Activated CD4-positive, alpha-beta T cell treated with anti-CD3 and anti-CD28 coated beads for 36 hours (primary cell): ENCODE data around the gene CRYBA2. TPM values are rescaled to one million over a fixed set of nuclear protein-coding genes. Genes with fewer than 3 reads are reported as not detected.
A peak's percentile ranks its signal among the peaks of the same experiment; 100 is the strongest.

Experiments used
- ATAC-seq: fragments of 200-7000 bp; cut with Tn5 transposase; one replicate; pipeline ENCODE4 v1.10.0; 2021; ENCODE audit warnings: mild to moderate bottlenecking, moderate library complexity
- CTCF ChIA-PET: fragments of 350-600 bp; sonication (Branson Sonifier 250); formaldehyde crosslinking; loops from one replicate; lab custom pipeline; 2021; ENCODE audit warnings: antibody characterized with exemption; lab: Charles Lee
- POLR2A ChIA-PET: fragments of 350-600 bp; sonication (Branson Sonifier 250); formaldehyde crosslinking; loops from one replicate; lab custom pipeline; 2021; ENCODE audit warnings: antibody characterized with exemption, inconsistent platforms; lab: Charles Lee
- DNase-seq: peaks from one replicate; pipeline ENCODE4 v3.0.0-alpha.2; 2020
- H3K27ac Mint-ChIP-seq: one replicate; pipeline ENCODE4 v1.8.0; 2021; ENCODE audit warnings: mixed read lengths
- H3K27me3 Mint-ChIP-seq: one replicate; pipeline ENCODE4 v1.8.0; 2021; ENCODE audit warnings: mixed read lengths
- H3K36me3 Mint-ChIP-seq: one replicate; pipeline ENCODE4 v1.8.0; 2021; ENCODE audit warnings: low read depth, mixed read lengths
- H3K4me1 Mint-ChIP-seq: one replicate; pipeline ENCODE4 v1.8.0; 2021; ENCODE audit warnings: mixed read lengths
- H3K4me3 Mint-ChIP-seq: one replicate; pipeline ENCODE4 v1.8.0; 2021; ENCODE audit warnings: mild to moderate bottlenecking, moderate library complexity, mixed read lengths
- H3K9me3 Mint-ChIP-seq: one replicate; pipeline ENCODE4 v1.8.0; 2021; ENCODE audit warnings: low read depth, mixed read lengths
- intact Hi-C, 2 experiments: fragments of 100-400 bp; cut with DNase I in 1 of 2; cut with micrococcal nuclease in 1 of 2; formaldehyde crosslinking; loops; one replicate each; pipeline versions ENCODE4 v1.14.2 to v1.15.1; 2022 to 2024; cut with DNase I, micrococcal nuclease
- total RNA-seq, 2 experiments: library from RNA; stranded (reverse); gene quantifications; one replicate each; pipeline ENCODE4 v1.2.3, GENCODE V29; 2021

The CRYBA2 gene, protein sequence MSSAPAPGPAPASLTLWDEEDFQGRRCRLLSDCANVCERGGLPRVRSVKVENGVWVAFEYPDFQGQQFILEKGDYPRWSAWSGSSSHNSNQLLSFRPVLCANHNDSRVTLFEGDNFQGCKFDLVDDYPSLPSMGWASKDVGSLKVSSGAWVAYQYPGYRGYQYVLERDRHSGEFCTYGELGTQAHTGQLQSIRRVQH
- not detected for total RNA-seq

DNA sequence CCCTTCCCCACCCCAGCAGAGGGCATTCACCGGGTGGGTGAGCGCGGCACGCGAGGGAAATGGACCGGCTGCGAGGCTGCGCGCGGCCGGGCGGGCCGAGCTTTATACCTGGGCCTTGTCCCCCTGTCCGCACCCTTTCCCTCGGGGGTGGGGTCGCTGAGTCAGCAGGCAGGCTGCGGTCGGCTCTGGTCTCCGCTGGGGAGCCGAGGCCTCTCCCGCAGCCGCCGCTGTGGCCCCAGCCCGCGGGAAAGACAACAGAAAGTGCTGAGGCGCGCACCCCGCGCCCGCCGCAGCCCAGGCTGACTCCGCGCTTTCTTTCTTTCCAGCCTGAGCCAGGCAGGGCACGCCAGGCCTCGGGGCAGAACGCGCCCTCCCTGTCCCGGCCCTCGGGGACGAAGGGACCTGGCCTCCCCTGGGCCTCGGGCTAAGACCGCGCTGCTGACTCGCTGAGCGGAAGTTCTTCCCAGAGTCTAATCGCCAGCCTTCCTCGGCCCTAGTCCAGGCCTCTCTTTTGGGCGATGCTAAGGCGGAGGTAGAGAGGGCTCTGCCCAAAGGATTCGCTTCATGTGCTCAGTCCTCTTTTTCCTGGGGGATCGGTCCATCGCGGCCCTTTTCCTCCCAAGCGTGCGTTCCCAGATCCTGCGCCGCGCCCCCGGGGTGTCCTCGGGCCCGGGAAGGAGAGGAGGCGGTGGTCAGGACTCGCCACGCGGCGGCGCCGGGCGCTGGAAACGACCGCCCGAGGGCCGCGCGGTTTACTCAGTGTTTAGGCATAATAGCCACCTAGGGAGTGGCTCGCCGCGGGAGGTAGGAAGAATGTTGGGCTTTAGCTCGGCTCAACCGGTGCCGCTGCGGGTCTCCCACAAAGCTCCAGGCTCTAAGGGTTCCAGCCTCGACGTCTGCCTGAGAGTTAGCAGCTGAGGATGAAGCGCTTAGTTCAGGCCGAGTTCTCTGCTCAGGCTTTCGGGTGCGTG is at the start of gene CRYBA2:
TSS of gene CRYBA2 (minus strand) at position 78 of the 971 bp plus-strand sequence. CDS start 246 bp downstream, outside the sequence.
- H3K4me3 Mint-ChIP-seq = no peak within 1 kb of the TSS
- no peaks in the 10 kb centered on the region for H3K4me1 Mint-ChIP-seq
- H3K36me3 Mint-ChIP-seq = no peaks in the 10 kb centered on the region
- ChIA-PET CTCF (interaction anchor here (0.8 to 5.3 kb wide), 14 partner anchors 11 to 261 kb away, joined by 3 to 70 read pairs (median 6); partner anchors contain the start of genes CDK5R2 and FEV), POLR2A (no interaction called here)
- H3K27me3 Mint-ChIP-seq = peaks cover 75% of the 10 kb centered on the region
- peak; percentile 43 for DNase-seq
- intact Hi-C loops = loop anchor here in 1 of 2 experiments (2.0 kb wide), 1 partner anchor 13 kb away; no protein-coding TSS in a partner anchor
- no peaks in the 10 kb centered on the region for H3K9me3 Mint-ChIP-seq
- peak; percentile 27 for ATAC-seq
- no peak within 1 kb of the TSS for H3K27ac Mint-ChIP-seq

- CTCF ChIA-PET = interaction anchor here (0.5 to 5.5 kb wide), 4 partner anchors 13 to 266 kb away, joined by 3 to 42 read pairs (median 13); no protein-coding TSS in a partner anchor
- Mint-ChIP-seq H3K27ac (no peak overlapping the region), H3K4me1 (peaks cover 9% of the 10 kb centered on the region), H3K9me3 (no peaks in the 10 kb centered on the region), H3K4me3 (no peak overlapping the region), H3K27me3 (peaks cover 49% of the 10 kb centered on the region), H3K36me3 (no peaks in the 10 kb centered on the region)
- ATAC-seq (no peak), DNase-seq (no peak)
- POLR2A ChIA-PET = no interaction called here
- intact Hi-C loops = no loop called here
Measured at GRCh38 chr2:219042750-219043149, 49.5 kb upstream of the CRYBA2 start.

DNA sequence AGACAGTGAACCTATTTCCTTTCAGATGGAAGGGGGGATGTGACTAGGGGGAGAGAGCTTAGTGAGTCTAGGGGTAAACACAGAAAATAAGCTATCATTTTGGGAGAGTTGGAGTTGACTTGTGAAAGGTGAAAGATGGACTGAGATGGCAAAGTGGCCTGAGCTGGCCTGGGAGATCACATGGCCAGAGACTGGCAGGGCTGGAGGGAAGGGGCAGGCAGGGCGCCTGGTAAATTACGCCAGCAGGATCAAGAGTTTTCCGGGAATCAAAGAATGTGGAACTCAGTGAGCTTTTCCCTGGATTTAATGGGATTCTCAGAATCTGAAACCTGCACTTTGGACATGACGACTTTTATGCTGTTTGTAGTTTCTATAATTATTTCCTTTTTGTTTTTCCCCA is 48.9 kb upstream of the CRYBA2 start:
- Mint-ChIP-seq H3K27me3 (peaks cover 48% of the 10 kb centered on the region), H3K4me1 (peaks cover 9% of the 10 kb centered on the region), H3K36me3 (no peaks in the 10 kb centered on the region), H3K27ac (no peak overlapping the region), H3K4me3 (no peak overlapping the region), H3K9me3 (no peaks in the 10 kb centered on the region)
- no peak for DNase-seq
- ChIA-PET CTCF (interaction anchor here (0.6 to 5.5 kb wide), 6 partner anchors 13 to 306 kb away, joined by 3 to 42 read pairs (median 3); no protein-coding TSS in a partner anchor), POLR2A (no interaction called here)
- intact Hi-C loops = no loop called here
- ATAC-seq = no peak

DNA sequence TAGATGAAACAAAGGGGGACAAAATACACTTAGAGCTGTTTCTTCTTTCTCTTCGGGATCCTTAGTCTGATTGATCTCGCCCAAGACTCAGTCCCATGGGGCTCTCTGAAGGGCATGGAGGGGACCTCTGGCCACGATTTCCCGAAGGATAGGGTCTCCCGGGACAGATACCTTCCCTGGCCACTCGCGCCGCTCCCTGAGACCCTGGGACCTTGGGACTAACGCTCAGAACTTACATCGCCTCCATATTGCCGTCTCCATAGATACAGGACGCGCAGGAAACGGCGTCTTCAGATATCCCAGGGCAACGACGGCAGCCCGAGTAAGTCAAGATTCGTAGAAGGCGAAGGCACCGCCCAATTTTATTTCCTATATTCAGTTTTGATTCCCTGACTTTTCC is 48.0 kb upstream of the CRYBA2 start, which contains the start of gene CFAP65:
TSS of gene CFAP65 (minus strand) at position 265 of the 400 bp plus-strand sequence. CDS start 2,468 bp downstream, outside the sequence.
- H3K9me3 Mint-ChIP-seq = no peaks in the 10 kb centered on the region
- POLR2A ChIA-PET = no interaction called here
- peak; percentile 70 for DNase-seq
- CTCF ChIA-PET = interaction anchor here (0.7 to 5.5 kb wide), 8 partner anchors 12 to 399 kb away, joined by 3 to 42 read pairs (median 4); partner anchors contain the start of genes ANKZF1 and ATG9A
- intact Hi-C loops = no loop called here
- H3K27me3 Mint-ChIP-seq = peaks cover 43% of the 10 kb centered on the region
- peak within 1 kb of the TSS; percentile 51 for H3K4me3 Mint-ChIP-seq
- H3K36me3 Mint-ChIP-seq = no peaks in the 10 kb centered on the region
- ATAC-seq = peak; percentile 60
- H3K27ac Mint-ChIP-seq = no peak within 1 kb of the TSS
- peaks cover 9% of the 10 kb centered on the region for H3K4me1 Mint-ChIP-seq

DNA sequence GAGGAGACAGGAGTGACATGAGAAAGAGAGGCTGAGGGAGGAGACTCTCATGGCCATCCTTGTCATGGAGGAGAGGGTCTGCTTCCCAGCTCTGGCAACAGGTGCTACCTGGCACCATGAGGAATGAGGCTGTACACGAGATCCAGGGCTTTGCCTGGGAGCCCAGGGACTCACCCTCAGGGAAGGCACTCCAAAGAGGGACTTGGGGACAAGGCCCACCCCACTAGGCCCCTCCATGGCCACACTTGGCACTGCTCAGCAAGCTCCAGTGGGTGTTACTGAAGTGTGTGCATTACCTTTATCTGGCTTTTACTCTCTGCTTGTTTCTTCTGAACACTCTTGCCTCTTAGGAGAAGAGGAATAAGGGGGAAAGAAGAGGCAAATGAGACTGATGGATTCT is 45.4 kb upstream of the CRYBA2 start:
- H3K27me3 Mint-ChIP-seq = peaks cover 40% of the 10 kb centered on the region
- DNase-seq = no peak
- H3K4me1 Mint-ChIP-seq = peaks cover 9% of the 10 kb centered on the region
- CTCF ChIA-PET = interaction anchor here (1.1 to 5.5 kb wide), 3 partner anchors 9 to 81 kb away, joined by 3 to 42 read pairs (median 4); no protein-coding TSS in a partner anchor
- no peak overlapping the region for H3K27ac Mint-ChIP-seq
- H3K9me3 Mint-ChIP-seq = no peaks in the 10 kb centered on the region
- no peak overlapping the region for H3K4me3 Mint-ChIP-seq
- ATAC-seq = no peak
- POLR2A ChIA-PET = no interaction called here
- intact Hi-C loops = no loop called here
- no peaks in the 10 kb centered on the region for H3K36me3 Mint-ChIP-seq

DNA sequence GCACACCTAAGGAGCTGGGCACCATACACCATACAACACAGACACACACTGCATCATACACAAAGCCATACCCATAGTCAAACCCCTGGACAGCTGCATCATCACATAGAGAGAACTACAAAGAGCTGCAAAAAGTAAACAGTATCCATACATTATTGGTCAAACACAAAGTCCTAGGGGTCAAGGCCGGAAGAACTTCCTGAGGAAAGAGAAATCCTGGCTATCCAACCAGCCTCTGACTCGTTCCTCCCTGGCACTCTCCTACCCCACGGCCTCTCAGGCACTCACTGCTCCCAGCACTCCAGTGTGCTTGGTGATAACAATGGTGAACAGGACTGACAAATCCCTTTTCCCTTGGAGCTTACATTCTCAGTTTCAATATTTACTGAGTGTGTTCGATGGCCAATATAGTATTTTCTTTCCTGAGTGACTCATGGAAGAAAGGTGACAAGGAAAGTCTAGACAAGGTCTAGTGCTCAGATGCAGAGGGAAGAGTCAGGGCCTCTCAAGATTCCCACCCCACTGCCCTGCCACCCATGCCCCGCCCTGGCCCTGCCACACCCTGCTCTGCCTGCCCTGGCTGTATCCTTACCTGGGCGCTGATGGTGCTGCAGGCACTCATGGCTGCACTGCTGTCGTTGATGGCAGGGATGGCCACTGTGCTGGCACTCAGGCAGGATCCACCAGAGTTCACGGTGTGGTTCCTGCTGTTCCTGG is 44.7 kb upstream of the CRYBA2 start:
- H3K9me3 Mint-ChIP-seq = no peaks in the 10 kb centered on the region
- no peak overlapping the region for H3K4me3 Mint-ChIP-seq
- no peak for ATAC-seq
- CTCF ChIA-PET = interaction anchor here (0.6 to 1.1 kb wide), 3 partner anchors 13 to 82 kb away, joined by 3 to 4 read pairs (median 3); no protein-coding TSS in a partner anchor
- intact Hi-C loops = no loop called here
- DNase-seq = no peak
- no peaks in the 10 kb centered on the region for H3K36me3 Mint-ChIP-seq
- POLR2A ChIA-PET = no interaction called here
- H3K27ac Mint-ChIP-seq = no peak overlapping the region
- H3K27me3 Mint-ChIP-seq = peaks cover 37% of the 10 kb centered on the region
- peaks cover 9% of the 10 kb centered on the region for H3K4me1 Mint-ChIP-seq

DNA sequence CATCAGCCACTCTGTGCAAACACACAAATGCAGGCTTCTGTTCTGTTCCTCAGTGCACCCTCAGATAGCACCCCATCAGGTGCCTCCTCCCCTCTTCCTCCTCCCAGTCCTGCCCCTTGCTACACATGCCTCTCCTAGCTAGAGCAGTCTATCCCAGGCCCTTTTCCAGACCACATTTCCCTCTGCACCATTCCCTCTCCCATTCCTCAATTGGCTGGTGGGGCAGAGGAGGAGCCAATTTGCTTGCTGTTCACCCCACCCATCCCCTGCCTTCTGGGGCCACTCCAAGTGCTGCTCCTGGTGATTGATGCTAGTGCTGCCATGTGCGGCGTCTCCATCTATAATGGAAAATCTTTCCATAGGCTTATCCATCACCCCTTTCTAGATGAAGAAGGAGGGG is 42.7 kb upstream of the CRYBA2 start:
- ChIA-PET CTCF (interaction anchor here (0.8 to 1.3 kb wide), 3 partner anchors 9 to 18 kb away, joined by 3 to 5 read pairs (median 3); no protein-coding TSS in a partner anchor), POLR2A (no interaction called here)
- Mint-ChIP-seq H3K27me3 (peaks cover 29% of the 10 kb centered on the region), H3K4me3 (no peak overlapping the region), H3K9me3 (no peaks in the 10 kb centered on the region), H3K36me3 (no peaks in the 10 kb centered on the region), H3K4me1 (peaks cover under 1% of the 10 kb centered on the region), H3K27ac (no peak overlapping the region)
- intact Hi-C loops = no loop called here
- DNase-seq (no peak), ATAC-seq (no peak)

DNA sequence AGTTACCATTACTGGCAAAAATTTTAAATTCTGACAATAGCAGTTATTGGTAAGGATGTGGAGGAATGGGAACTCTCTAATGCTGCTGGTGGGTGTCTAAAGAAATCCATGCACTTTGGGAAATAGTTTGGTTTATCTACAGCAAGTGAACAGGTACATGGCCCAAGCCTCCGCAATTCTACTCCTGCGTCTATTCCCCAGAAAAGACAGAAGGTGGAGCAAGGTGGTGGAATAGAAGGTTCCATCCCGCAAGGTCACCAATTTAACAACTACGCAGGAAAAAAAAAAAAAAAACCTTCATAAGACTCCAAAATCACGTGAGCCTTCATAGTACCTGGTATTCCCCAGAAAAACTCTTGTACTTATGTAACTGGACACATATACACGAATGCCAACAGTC is 41.6 kb upstream of the CRYBA2 start:
- ChIA-PET CTCF (interaction anchor here (1.0 to 1.3 kb wide), 2 partner anchors 8 to 13 kb away, joined by 3 to 5 read pairs; no protein-coding TSS in a partner anchor), POLR2A (no interaction called here)
- Mint-ChIP-seq H3K36me3 (no peaks in the 10 kb centered on the region), H3K9me3 (no peaks in the 10 kb centered on the region), H3K4me1 (no peaks in the 10 kb centered on the region), H3K4me3 (no peak overlapping the region), H3K27ac (no peak overlapping the region), H3K27me3 (peaks cover 24% of the 10 kb centered on the region)
- intact Hi-C loops = no loop called here
- no peak for ATAC-seq
- DNase-seq = no peak

- Mint-ChIP-seq H3K36me3 (no peaks in the 10 kb centered on the region), H3K27me3 (peaks cover 14% of the 10 kb centered on the region), H3K9me3 (no peaks in the 10 kb centered on the region), H3K27ac (no peak overlapping the region), H3K4me1 (no peaks in the 10 kb centered on the region), H3K4me3 (no peak overlapping the region)
- intact Hi-C loops = no loop called here
- ChIA-PET CTCF (interaction anchor here (0.7 kb wide), 1 partner anchor 415 kb away, joined by 3 read pairs; no protein-coding TSS in a partner anchor), POLR2A (no interaction called here)
- DNase-seq (no peak), ATAC-seq (no peak)
Measured at GRCh38 chr2:219032051-219032745, 39.0 kb upstream of the CRYBA2 start.

- Mint-ChIP-seq H3K36me3 (no peaks in the 10 kb centered on the region), H3K27me3 (peaks cover 14% of the 10 kb centered on the region), H3K4me3 (no peak overlapping the region), H3K27ac (no peak overlapping the region), H3K9me3 (no peaks in the 10 kb centered on the region), H3K4me1 (no peaks in the 10 kb centered on the region)
- no peak for ATAC-seq
- ChIA-PET CTCF (interaction anchor here (0.6 to 4.9 kb wide), 7 partner anchors 13 to 122 kb away, joined by 3 to 44 read pairs (median 12); no protein-coding TSS in a partner anchor), POLR2A (no interaction called here)
- intact Hi-C loops = no loop called here
- DNase-seq = no peak
Measured at GRCh38 chr2:219031005-219031738, 38.0 kb upstream of the CRYBA2 start.
